Bronchial epithelial cell (primary cell): ENCODE measurements around the gene EPO. TPM values are rescaled to one million over a fixed set of nuclear protein-coding genes. Genes with fewer than 3 reads are reported as not detected.

Experiments
- DNase-seq: peaks from one replicate; pipeline ENCODE4 v3.0.0-alpha.2; 2010; ENCODE audit warnings: low read depth
- FAIRE-seq: peaks from 2 replicates; lab custom pipeline; 2011; peaks lifted over from hg19 to GRCh38; lab: Jason Lieb, UNC
- H3K27me3 ChIP-seq: 2 replicates; pipeline ENCODE4 v1.5.1; 2011; ENCODE audit warnings: low read length; ENCODE audit not compliant: control insufficient read depth, insufficient read depth
- H3K36me3 ChIP-seq: 2 replicates; pipeline ENCODE4 v1.5.1; 2011; ENCODE audit warnings: low read length; ENCODE audit not compliant: control insufficient read depth, insufficient read depth
- H3K4me3 ChIP-seq: 2 replicates; pipeline ENCODE4 v1.5.1; 2011; ENCODE audit warnings: mild to moderate bottlenecking, low read depth, low read length, control low read depth
- CTCF ChIP-seq: IDR thresholded peaks from 2 replicates; pipeline ENCODE4 v1.5.1; 2011; ENCODE audit warnings: mild to moderate bottlenecking, moderate library complexity, low read length, control low read depth, inconsistent platforms; ENCODE audit not compliant: insufficient read depth, severe bottlenecking
- total RNA-seq: library from RNA; depleted of rRNA; stranded (reverse); fragments of >200 nt; gene quantifications from 2 replicates; pipeline ENCODE4 v1.2.1, GENCODE V29; 2014

The EPO gene
- total RNA-seq, 1 donor from 2014 or later: not detected

- FAIRE-seq (no peak), DNase-seq (no peak)
- TF ChIP-seq CTCF: no peak
- Histone ChIP-seq H3K36me3 (peaks cover 38% of the 10 kb centered on the region), H3K4me3 (no peak overlapping the region), H3K27me3 (no peaks in the 10 kb centered on the region)
Measured at GRCh38 chr7:100685631-100686145, 34.6 kb upstream of the EPO start.

GRCh38 chr7:100686201-100686821, 34.0 kb upstream of the EPO start:
- Histone ChIP-seq H3K36me3 (peaks cover 40% of the 10 kb centered on the region), H3K4me3 (no peak overlapping the region), H3K27me3 (no peaks in the 10 kb centered on the region)
- no peak for TF ChIP-seq CTCF
- DNase-seq (no peak), FAIRE-seq (no peak)

DNA sequence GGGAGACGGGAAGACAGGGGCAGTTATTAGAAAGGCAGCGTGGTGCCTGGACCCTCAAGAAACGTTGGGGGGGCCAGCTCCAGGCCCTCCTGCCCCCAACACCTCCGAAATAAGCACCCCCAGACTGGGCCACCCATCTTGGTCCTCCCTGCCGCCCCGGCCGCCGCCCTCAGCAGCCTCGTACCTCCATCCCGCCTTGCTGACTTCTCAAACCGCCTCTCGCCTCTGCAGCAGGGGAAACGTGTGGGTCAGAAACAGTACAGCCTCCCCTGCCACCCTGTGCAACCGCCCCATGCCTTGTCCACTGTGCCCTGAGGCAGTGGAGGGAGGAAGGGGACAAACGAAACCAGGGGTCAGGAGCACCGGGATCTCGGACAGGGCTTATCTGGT, 33.5 kb upstream of the EPO start:
- DNase-seq (no peak), FAIRE-seq (no peak)
- no peak for TF ChIP-seq CTCF
- peaks cover 36% of the 10 kb centered on the region for H3K36me3 ChIP-seq
- H3K4me3 ChIP-seq: no peak overlapping the region
- H3K27me3 ChIP-seq: no peaks in the 10 kb centered on the region

DNA sequence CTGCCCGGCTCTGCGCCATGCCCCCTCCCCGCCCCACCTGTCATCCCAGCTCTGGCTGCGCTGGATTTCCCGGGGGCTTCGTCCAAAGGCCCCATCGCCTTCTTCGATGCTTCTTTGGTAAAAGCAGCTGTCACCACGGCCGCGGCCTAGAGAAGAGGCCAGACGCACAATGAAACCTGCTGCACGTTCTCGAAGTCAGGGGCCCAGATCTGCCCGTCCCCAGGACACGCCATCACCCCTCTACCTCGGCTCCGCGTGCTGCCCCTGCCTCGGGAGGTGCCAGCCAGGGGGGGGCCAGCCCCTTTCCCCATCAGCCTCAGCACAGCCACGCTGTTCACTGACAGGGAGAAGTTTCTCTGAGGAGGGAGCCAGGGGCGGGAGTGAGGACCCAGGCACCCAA, 33.0 kb upstream of the EPO start:
- no peak for DNase-seq
- TF ChIP-seq CTCF: no peak
- H3K36me3 ChIP-seq: peaks cover 35% of the 10 kb centered on the region
- H3K27me3 ChIP-seq: no peaks in the 10 kb centered on the region
- no peak overlapping the region for H3K4me3 ChIP-seq
- no peak for FAIRE-seq

- no peak for DNase-seq
- H3K36me3 ChIP-seq: peaks cover 33% of the 10 kb centered on the region
- no peak for FAIRE-seq
- H3K4me3 ChIP-seq: no peak overlapping the region
- no peak for TF ChIP-seq CTCF
- no peaks in the 10 kb centered on the region for H3K27me3 ChIP-seq
Measured at GRCh38 chr7:100687751-100688300, 32.4 kb upstream of the EPO start.
